Activated naive CD4-positive, alpha-beta T cell treated with anti-CD3 and anti-CD28 coated beads, Interleukin-2, amount 50 U/mL, for 16 hours (primary cell): Measurements from ENCODE around the gene WIPF1.

Experiments
- DNase-seq: peaks from one replicate; pipeline ENCODE4 v3.0.0-alpha.2; 2020

The WIPF1 gene

GRCh38 chr2:174621323-174621722, 23.7 kb upstream of the WIPF1 start:
- DNase-seq: no peak

DNA sequence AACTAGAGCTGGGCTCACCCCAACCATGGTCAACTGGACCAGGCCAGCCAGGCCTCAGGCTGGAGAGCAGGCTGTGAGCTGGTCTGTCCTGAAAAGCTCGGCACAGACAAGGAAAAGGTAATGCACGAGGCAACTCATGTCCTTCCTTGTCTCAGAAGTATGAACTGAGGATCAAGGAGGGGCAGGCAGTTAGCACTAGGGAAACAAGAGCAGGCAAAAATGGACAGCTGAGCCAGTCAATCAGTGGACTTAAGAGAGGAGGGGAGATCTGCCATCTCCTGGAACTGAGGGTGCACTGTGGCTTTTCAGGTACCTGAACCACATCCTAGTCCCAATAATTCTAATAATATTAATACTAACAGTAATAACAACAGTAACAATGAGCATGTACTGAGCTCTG, 20.6 kb upstream of the WIPF1 start:
- DNase-seq: no peak

DNA sequence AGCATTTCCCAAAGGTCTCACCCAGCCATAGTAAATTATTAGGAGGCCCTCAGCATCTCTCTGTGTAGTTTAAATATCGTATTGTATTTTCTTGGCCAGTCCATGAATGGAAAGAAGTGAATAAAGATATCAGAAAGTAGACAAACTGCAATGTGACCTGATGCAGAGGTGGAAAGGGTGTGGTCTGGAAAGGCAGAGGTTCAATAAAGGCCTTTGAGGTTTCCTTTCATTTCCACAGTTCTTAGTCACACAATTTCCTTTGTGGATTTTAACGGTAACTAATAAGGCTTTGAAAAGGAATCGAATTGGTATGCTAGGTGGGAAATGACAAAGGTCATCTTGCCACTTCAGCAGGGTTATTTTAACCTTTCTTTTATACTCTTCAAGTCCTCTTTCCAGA, 20.1 kb upstream of the WIPF1 start:
- DNase-seq: no peak

DNA sequence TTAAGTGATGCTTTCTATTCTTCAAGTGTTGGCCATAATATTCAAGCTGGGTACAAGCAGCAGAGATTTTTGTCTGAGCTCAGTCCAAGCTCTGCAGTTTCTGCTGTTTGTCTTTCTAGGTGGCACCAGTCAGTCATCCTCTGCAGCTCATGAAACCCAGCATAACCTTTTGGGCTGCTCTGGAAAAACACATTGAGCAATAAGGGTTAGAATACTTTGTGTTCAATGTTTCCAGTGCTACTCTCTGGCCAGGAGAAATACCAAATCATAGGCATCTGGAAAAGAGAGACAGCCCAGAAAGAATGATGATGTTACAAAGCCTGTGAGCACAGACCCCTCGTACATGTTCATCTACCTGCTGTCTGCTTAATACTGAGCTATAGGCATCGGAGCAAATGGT, 19.5 kb upstream of the WIPF1 start:
- no peak for DNase-seq

- DNase-seq: no peak
These were observed 18.4 kb upstream of the WIPF1 start for GRCh38 chr2:174615871-174616436.

- no peak for DNase-seq
These were observed 16.7 kb upstream of the WIPF1 start for GRCh38 chr2:174614261-174614660.

DNA sequence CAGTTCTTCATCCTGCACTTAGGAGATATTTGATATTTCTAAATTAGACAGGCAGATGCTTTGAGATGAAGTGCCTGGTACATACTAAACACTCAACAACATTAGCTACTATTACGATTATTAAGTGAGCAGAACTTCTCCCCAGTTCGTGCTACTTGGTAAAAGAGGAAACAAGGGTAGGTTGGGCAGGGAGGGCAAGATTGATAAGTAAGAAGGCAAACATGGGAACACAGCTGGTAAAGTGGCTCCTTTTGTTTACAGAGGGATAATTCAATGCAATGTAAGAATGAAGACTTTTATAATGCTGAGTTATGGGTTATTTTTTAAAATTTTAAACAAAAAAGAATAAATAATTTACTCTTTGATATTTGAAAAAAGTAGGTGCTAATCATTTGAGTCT, 15.9 kb upstream of the WIPF1 start:
- DNase-seq: no peak

DNA sequence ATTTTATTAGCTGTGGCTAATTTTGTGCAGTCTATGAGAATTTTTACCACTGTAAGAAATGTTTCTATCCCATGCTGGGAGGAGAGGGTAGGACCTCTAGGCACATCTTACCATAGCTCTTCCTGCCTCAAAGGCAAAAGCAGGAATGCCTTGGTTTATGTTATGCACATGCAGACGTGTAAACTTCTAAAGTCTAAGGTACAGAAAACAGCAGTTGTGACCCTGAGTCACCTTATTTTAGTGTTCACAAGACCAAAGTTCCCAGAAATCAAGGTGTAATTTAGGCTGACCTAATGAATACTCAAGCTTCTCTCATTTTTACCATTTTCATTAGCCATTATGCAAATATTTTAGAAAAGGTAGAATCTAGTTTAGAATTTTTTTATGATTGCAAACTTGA, 15.4 kb upstream of the WIPF1 start:
- no peak for DNase-seq

- DNase-seq: no peak
These were observed 14.2 kb upstream of the WIPF1 start for GRCh38 chr2:174611854-174612253.

- DNase-seq: no peak
These were observed 13.4 kb upstream of the WIPF1 start for GRCh38 chr2:174611006-174611405.

- no peak for DNase-seq
These were observed 12.8 kb upstream of the WIPF1 start for GRCh38 chr2:174610243-174610995.

DNA sequence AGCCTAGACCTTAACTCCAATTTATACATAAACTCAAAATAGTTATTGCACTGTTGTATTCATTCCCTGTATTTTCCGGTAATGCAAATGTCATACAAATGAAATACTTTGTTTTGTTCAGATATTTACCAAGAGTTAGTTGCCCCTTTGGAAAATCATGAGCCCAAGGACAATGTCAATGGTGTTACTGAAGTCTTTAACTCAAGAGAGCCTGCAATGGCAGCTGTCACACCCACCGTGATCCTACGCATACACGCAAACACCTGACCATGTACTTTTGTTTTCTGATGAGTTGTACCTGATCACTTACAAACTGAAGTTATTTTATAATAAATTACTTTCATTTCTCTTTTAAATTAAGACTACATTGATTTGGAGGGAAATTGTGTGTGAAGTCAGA, 11.7 kb upstream of the WIPF1 start:
- DNase-seq: no peak

DNA sequence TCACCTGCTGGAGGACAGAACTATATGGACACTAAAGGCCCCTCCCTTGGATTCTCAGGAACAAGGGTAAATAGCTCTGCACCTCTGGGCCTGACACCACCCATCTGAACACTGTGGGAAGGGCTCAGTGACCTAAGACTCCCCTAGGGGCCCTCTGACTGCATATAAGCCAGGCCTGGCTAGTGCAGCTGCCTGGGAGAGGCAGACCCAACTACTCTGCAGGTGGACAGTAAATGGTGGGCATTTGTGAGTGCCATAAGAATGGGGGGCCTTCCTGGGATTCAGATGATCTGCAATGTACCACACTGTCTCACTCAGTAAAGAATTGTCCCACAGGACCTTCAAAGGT, 11.2 kb upstream of the WIPF1 start:
- DNase-seq: no peak

DNA sequence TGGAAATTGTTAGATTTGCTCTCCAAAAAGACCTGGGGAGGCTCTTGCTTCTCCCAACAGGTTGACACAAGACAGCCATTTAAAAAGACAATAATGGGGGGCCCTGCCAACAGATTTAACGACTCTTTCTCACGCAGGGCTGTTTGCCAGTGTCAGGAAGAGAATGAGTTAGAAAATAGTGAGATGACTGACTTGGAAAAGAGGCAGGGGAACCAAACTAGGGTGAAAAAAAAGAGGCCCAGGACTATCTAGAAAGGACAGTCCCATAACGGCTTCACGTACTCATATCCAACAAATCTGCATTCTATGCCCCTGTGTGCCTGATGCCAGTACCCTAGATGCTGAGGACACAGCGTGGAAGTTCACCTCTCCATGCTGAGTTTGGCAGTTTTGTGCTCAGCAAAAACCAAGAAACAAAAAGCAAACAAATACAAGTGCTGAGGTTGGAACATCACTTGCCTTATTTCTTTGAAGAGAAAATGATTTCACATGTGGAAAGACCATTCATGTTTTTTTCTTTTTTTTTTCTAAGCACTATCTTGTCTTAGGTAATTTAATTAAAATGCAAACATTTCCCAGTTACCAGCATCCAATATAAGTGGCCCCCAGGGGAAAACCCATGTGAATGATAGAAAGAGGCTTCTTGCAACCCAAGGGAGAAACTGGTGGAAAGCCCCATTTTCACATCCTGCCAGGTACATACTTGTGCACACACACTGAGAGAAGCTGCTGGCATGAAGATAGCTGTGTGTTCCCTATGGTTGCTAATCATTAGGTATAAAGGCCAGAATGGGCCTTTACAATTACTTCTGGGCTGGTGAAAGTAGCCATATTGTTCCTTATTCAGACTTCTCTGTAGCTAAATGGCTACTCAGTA, 10.6 kb upstream of the WIPF1 start:
- DNase-seq: peak; percentile 36

GRCh38 chr2:174607584-174607983, 10.0 kb upstream of the WIPF1 start:
- DNase-seq: no peak

- peak; percentile 25 for DNase-seq
These were observed 8.7 kb upstream of the WIPF1 start for GRCh38 chr2:174606336-174606735.

DNA sequence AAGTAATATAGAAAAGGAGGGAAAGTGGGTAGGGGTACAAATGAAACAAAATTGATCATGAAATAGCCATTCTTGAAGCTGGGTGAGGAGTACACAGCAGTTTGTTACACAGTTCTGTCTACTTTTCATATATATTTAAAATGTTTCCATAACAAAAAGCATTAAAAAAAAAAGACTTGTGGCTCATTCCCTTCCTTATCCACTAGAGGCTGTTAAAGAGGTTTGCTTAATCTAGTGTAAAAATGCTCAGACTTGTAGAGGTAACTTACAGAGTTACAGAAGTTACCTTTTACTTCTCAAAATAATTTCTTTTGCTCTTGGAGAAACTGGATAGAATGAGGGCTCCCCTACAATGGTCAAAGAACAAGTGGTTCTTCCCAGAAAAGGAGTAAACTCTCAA, 8.1 kb upstream of the WIPF1 start:
- DNase-seq: no peak

- peak; percentile 49 for DNase-seq
These were observed 5.7 kb upstream of the WIPF1 start for GRCh38 chr2:174603280-174603679.

DNA sequence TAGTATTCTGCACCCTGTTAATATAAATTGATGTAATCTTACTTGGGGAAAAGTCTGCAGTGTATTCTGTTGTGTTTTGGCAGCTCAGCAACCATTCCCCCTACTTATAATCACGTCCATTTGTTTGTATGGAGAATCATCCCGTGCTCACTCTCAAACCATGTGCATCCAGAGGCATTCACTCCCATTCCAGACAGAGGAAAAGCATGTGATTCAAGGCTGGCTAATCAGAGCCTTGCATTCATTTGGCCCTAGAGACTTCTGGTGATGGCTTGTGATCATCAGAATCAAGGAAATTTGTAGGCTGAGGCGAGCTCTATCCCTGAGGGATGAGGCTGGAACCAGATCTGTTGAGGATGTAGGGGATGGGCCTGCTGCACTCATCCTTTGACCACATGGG, 5.1 kb upstream of the WIPF1 start:
- no peak for DNase-seq

DNA sequence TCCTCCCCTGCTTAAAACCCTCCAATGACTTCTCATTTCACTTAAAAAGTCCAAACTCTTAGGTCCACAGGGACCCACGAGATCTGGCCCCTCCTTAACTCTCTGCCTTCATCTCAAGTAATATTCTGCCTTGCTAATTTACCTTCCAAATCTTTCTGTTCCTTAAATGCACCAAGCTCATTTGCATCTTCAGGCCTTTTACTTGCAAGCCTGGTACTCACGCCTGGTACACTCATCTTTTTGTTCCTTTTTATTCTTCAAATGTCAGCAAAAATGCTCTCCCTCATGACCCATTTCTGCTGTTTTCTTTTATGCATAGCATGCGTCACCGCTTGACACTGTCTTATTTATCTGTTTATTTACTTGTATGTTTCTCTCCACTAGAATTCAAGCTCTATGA, 2.7 kb upstream of the WIPF1 start:
- DNase-seq: no peak

DNA sequence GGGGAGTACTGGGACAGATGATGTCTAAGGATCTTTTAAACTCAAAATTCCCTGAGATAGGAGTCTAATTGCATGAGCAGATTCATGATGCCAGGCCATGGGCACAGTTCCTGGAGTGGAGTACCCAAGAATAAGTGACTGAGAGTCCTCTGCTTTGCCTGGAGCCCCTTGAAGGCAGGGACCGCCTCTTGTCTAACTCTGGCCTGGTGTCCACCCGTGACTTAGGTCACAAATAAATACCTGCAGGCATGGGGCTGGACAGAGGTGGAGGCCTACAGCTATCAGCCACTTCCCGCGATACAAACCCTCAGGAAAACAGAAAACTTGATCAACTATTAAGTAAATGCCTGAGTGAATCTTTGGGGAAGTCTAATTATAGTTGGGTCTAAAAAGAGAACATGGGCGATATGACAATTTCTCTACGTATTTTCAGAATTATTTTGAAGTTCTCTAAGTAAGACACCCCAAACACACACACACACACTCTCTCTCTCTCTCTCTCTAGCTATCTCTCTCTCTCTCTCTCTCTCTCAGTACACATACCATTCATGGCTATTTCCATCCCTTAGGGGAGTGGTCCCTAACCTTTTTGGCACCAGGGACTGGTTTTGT, 1.8 kb upstream of the WIPF1 start:
- no peak for DNase-seq

- no peak for DNase-seq
These were observed 627 bp downstream of the WIPF1 start for GRCh38 chr2:174597009-174597344.

DNA sequence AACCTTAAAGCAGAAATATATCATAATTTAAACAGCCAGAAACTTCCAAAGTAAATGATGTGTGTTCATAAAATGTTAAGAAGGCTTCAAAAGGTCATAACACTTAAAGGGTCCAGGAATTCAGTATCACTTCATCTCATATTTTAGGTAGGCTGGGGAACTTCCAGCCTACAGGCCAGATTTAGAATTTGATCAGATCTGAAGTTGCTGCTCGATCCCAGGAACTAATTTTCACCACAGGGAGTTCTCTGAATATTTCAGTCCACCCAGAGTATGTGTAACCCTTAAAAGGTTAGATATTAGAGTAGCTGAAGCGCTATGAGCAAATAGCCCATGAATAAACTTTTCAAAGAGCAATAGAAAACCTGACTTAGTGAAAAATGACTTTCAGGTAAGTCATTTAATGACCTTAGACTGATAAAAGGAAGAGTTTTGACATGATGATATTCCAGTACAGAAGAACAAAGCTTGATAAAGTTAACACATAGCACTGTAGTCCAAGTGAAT, 1.7 kb downstream of the WIPF1 start:
- DNase-seq: no peak
